Colonic mucosa (tissue), 4 donors: ENCODE results near the gene INAFM2. TPM values are rescaled to one million over a fixed set of nuclear protein-coding genes. Genes with fewer than 3 reads are reported as not detected.
A peak's percentile ranks its signal among the peaks of the same experiment; 100 is the strongest.

Experiments used
- DNase-seq: peaks from one replicate; pipeline ENCODE4 v3.0.0-alpha.2; 2020
- H3K27ac ChIP-seq: fragments of 200-600 bp; one replicate; pipeline ENCODE4 v1.8.0; 2021
- H3K27me3 ChIP-seq: fragments of 200-600 bp; one replicate; pipeline ENCODE4 v1.8.0; 2021
- H3K36me3 ChIP-seq: fragments of 200-600 bp; one replicate; pipeline ENCODE4 v1.8.0; 2021
- H3K4me1 ChIP-seq: fragments of 200-600 bp; one replicate; pipeline ENCODE4 v1.8.0; 2021; ENCODE audit warnings: mild to moderate bottlenecking
- H3K4me3 ChIP-seq: fragments of 200-600 bp; one replicate; pipeline ENCODE4 v1.8.0; 2021
- H3K9ac ChIP-seq, 2 donors: one replicate each; pipeline ENCODE4 v1.7.0; 2013; ENCODE audit warnings: control low read depth in 2 of 2, low read depth in 2 of 2, low read length in 2 of 2
- H3K9me3 ChIP-seq: fragments of 200-600 bp; one replicate; pipeline ENCODE4 v1.8.0; 2021
- intact Hi-C: fragments of 100-400 bp; cut with DNase I; formaldehyde crosslinking; loops from one replicate; pipeline ENCODE4 v1.14.1; 2022
- total RNA-seq, 2 donors: library from RNA; stranded (reverse); fragmentation: NEBNext Ultra II Directional in 1 of 2; extraction: Animal tissue kit (Norgen Biotek cat#: 25700) in 1 of 2; gene quantifications; one replicate each; pipeline ENCODE4 v1.2.1, GENCODE V29; 2021
- TF ChIP-seq, protein P1 (sequence below): fragments of 200-600 bp; IDR thresholded peaks from one replicate; pipeline ENCODE4 v1.8.0; 2022; ENCODE audit warnings: antibody characterized with exemption, mild to moderate bottlenecking
- donor health status: healthy.
- donor health status: DM: no; HTN: no; CAD: no.
- donor health status: DM: no; HTN: no; CAD: no.

Gene INAFM2
- total RNA-seq, 2 donors from 2014 or later: 10.8 to 28.6 TPM

DNA sequence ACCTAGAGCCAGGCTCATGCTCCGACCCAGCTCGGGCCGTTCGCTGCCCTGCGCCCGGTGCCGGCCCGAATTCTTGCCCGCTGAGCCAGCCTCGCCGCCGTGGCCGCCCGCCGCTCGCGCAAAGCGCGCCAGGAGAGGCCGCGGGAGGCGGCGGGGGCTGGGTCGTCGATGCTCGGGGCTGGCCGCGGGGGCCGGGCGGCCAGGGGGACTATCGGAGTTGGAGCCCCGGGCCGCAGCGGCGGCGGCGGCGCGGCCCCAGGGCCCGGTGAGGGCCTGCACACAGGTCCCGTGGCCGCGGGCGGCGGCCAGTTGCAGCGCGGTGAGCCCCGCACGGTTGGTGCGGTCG is 41.7 kb upstream of the INAFM2 start:
- no peaks in the 10 kb centered on the region for H3K36me3 ChIP-seq
- H3K9me3 ChIP-seq: no peaks in the 10 kb centered on the region
- peak overlapping the region in 1 of 2 donors; percentile 60 for H3K9ac ChIP-seq
- H3K27ac ChIP-seq: no peak overlapping the region
- TF ChIP-seq, protein P1, sequence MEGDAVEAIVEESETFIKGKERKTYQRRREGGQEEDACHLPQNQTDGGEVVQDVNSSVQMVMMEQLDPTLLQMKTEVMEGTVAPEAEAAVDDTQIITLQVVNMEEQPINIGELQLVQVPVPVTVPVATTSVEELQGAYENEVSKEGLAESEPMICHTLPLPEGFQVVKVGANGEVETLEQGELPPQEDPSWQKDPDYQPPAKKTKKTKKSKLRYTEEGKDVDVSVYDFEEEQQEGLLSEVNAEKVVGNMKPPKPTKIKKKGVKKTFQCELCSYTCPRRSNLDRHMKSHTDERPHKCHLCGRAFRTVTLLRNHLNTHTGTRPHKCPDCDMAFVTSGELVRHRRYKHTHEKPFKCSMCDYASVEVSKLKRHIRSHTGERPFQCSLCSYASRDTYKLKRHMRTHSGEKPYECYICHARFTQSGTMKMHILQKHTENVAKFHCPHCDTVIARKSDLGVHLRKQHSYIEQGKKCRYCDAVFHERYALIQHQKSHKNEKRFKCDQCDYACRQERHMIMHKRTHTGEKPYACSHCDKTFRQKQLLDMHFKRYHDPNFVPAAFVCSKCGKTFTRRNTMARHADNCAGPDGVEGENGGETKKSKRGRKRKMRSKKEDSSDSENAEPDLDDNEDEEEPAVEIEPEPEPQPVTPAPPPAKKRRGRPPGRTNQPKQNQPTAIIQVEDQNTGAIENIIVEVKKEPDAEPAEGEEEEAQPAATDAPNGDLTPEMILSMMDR: no peak
- no peak for DNase-seq
- H3K4me3 ChIP-seq: peak overlapping the region; percentile 47
- H3K27me3 ChIP-seq: peaks cover 44% of the 10 kb centered on the region
- H3K4me1 ChIP-seq: peaks cover 14% of the 10 kb centered on the region
- intact Hi-C loops: no loop called here

- Histone ChIP-seq H3K27me3 (peaks cover 44% of the 10 kb centered on the region), H3K9me3 (no peaks in the 10 kb centered on the region), H3K9ac (peak overlapping the region in 1 of 2 donors; percentile 60), H3K4me3 (peak overlapping the region; percentile 47), H3K4me1 (peaks cover 14% of the 10 kb centered on the region), H3K36me3 (no peaks in the 10 kb centered on the region), H3K27ac (no peak overlapping the region)
- DNase-seq: peak; percentile 60
- TF ChIP-seq, protein P1: peak; percentile 33
- intact Hi-C loops: no loop called here
Observed at GRCh38 chr15:40282147-40282868, 41.2 kb upstream of the INAFM2 start.

- Histone ChIP-seq H3K4me3 (peak within 1 kb of the TSS; percentile 47), H3K9ac (peak within 1 kb of the TSS in 1 of 2 donors; percentile 60), H3K36me3 (no peaks in the 10 kb centered on the region), H3K27me3 (peaks cover 44% of the 10 kb centered on the region), H3K4me1 (peaks cover 14% of the 10 kb centered on the region), H3K27ac (no peak within 1 kb of the TSS), H3K9me3 (no peaks in the 10 kb centered on the region)
- intact Hi-C loops: no loop called here
- DNase-seq: no peak
- TF ChIP-seq, protein P1: no peak
Observed at GRCh38 chr15:40282869-40283614, 40.5 kb upstream of the INAFM2 start, which contains the start of gene ANKRD63. Gene ANKRD63 (minus strand): TSS chr15:40283064. CDS start chr15:40282586, 478 bp downstream.

DNA sequence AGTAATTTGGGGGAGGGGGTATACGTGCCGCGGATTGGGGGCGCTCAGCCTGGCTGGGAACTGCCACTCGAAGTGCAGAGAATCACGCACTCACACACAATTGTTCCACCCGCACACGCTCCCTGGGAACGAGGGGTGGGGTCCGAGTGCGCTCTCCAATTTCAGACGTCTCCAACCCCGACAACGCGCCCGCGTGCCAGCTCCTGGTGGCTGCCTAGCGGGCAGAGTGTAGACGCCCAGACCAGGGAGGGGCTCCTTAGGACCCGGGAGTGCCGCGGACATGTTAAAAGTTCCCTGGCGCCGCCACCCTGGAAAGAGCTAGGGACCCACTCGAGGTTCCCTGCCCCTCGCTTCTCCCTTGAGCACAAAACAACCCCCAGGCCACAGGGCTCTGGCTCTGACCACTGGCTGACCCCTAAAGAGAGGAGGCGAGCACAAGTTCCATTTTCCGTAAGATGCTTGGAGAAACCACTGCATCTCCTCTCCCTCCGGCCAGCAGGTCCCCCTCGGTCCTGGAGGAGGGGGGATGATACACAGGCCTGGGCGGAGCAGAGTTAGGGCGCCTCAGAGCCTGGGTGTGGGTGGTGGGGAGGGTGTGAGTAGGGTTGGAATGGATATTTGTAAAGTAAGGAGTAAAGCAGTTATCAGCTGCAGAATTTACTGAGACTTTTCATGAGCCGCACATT is 39.7 kb upstream of the INAFM2 start:
- Histone ChIP-seq H3K4me1 (peaks cover 14% of the 10 kb centered on the region), H3K27ac (no peak overlapping the region), H3K36me3 (no peaks in the 10 kb centered on the region), H3K27me3 (peaks cover 44% of the 10 kb centered on the region), H3K9ac (no peak overlapping the region), H3K4me3 (no peak overlapping the region), H3K9me3 (no peaks in the 10 kb centered on the region)
- intact Hi-C loops: no loop called here
- no peak for DNase-seq
- TF ChIP-seq, protein P1: no peak

DNA sequence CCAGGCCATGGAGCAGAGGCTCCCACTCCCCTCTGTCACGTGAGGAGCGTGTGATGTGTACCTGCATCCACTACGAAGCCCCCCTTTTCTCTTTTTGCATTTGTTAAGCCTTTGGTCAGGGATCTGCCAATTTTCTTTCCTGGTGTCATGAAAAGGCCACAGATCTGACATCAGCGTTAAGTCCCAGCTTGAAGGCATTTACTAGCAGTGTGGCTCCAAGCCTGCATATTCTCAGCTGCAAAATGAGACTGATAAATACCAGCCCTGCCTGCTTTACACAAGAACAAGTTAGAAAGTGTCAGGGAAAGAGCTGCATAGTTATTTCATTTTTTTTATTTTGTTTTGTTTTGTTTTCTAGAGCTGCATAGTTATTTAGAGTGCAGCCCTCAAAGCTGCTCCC is 38.3 kb upstream of the INAFM2 start:
- Histone ChIP-seq H3K4me3 (no peak overlapping the region), H3K27ac (no peak overlapping the region), H3K9ac (no peak overlapping the region), H3K4me1 (peaks cover 10% of the 10 kb centered on the region), H3K27me3 (peaks cover 38% of the 10 kb centered on the region), H3K9me3 (no peaks in the 10 kb centered on the region), H3K36me3 (no peaks in the 10 kb centered on the region)
- TF ChIP-seq, protein P1: no peak
- intact Hi-C loops: no loop called here
- no peak for DNase-seq
